ENCODE results near the gene PARD3B.

Gene PARD3B

GRCh38 chr2:204892506-204893255 lies 347.4 kb downstream of the PARD3B start:
- TF ChIP-seq CTCF (IDR thresholded peaks at IDR 0.05; ENCODE audit: extremely low read depth, missing control alignments): no peak
- DNase-seq (ENCODE audit: low spot score): no peak

DNA sequence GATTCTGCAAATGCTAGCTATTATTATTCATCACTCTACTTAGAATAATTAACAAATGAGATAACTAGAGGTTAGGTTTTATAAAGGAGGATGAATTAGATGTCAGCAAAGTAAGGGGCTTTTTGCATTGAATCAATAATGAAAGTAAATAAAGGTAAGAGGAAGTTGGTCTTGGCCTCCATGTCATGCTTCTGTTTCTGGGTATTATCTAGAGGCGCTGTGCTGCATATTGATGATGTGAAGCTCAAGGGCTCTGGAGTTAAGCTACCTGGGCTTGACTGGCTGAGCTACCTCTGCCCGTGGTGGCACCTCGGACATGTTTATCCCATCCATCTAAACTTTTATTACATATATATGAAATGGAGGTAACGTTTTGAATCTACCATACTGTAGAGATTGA lies 350.9 kb downstream of the PARD3B start:
- DNase-seq (ENCODE audit: low spot score): no peak
- no peak for TF ChIP-seq CTCF (IDR thresholded peaks at IDR 0.05; ENCODE audit: extremely low read depth, missing control alignments)

GRCh38 chr2:204897561-204897960 lies 352.3 kb downstream of the PARD3B start:
- TF ChIP-seq CTCF (IDR thresholded peaks at IDR 0.05; ENCODE audit: extremely low read depth, missing control alignments): no peak
- no peak for DNase-seq (ENCODE audit: low spot score)

DNA sequence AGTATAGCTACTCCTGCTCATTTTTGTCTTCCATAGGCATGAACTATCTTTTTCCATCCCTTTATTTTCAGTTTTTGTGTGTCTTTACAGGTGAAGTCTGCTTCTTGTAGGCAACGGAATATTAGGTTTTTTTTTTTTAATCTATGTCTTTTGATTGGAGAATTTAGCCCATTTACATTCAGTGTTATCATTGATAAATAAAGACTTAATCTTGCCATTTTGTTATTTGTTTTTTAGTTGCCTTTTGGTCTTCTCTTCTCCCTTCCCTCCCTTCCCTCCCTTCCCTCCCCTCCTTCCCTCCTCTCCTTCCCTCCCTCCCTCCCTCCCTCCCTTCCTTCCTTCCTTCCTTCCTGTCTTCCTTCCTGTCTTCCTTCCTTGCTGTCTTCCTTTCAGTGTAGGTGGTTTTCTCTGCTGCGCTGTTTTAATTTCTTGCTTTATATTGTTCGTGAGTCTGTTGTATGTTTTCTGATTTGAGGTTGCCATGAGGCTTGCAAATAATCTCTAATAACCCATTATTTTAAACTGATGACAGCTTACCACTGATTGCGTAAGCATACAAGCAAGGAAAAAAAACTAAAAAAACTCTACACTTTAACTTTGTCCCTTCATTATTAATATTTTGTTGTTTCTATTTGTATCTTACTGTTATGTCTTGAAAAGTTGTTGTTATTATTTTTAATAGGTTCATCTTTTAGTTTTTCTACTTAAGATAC lies 353.8 kb downstream of the PARD3B start:
- no peak for DNase-seq (ENCODE audit: low spot score)
- no peak for TF ChIP-seq CTCF (IDR thresholded peaks at IDR 0.05; ENCODE audit: extremely low read depth, missing control alignments)

DNA sequence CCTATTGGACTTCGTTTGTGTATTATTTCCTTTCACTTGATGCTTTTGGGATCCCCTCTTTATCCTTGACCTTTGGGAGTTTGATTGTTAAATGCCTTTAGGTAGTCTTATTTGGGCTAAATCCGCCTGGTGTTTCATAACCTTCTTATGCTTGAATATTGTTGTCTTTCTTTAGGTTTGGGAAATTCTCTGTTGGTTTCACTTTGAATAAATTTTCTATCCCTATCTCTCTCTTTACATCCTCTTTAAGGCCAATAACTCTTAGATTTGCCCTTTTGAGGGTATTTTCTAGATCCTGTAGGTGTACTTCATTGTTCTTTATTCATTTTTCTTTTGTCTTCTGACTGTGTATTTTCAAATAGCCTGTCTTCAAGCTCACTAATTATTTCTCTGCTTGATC lies 354.7 kb downstream of the PARD3B start:
- no peak for DNase-seq (ENCODE audit: low spot score)
- TF ChIP-seq CTCF (IDR thresholded peaks at IDR 0.05; ENCODE audit: extremely low read depth, missing control alignments): no peak

DNA sequence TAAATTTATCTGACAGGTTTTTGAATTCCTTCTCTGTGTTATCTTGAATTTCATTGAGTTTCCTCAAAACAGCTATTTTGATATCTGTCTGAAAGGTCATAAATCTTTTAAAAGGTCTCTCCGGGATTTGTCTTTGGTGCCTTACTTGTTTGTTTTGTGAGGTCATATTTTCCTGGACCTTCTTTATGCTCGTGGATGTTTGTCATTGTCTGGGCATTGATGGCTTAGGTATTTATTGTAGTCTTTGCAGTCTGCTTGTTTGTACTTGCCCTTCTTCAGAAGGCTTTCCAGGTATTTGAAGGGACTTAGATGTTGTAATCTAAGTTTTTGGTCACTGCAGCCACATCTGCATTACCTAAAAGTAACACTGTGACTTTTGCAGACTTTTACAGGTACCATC lies 355.2 kb downstream of the PARD3B start:
- no peak for DNase-seq (ENCODE audit: low spot score)

More for the DNA sequence above, 355.2 kb downstream of the PARD3B start:
- TF ChIP-seq CTCF (IDR thresholded peaks at IDR 0.05; ENCODE audit: extremely low read depth, missing control alignments): no peak
